IMR-90 (cell line): ENCODE data around the gene PLLP. TPM values are rescaled to one million over a fixed set of nuclear protein-coding genes. Genes with fewer than 3 reads are reported as not detected.

Experiments used
- ATAC-seq: fragments of 200-7000 bp; cut with Tn5 transposase; 2 replicates; pipeline ENCODE4 v1.9.1; 2020; ENCODE audit warnings: low read depth, mild to moderate bottlenecking, moderate library complexity
- BruUV-seq: library from RNA; stranded (reverse); fragments of 400-500 nt; replicated peaks from 2 replicates; lab custom pipeline; 2021; lab: Mats Ljungman, UMichigan
- CTCF ChIA-PET: fragments of 300-600 bp; formaldehyde crosslinking; extraction: SDS; loops from one replicate; lab custom pipeline; 2021; ENCODE audit warnings: antibody characterized with exemption; lab: Yijun Ruan, JAX
- POLR2A ChIA-PET: fragments of 300-600 bp; sonication (Branson Sonifier 250); formaldehyde crosslinking; loops from one replicate; lab custom pipeline; 2022; ENCODE audit warnings: antibody characterized with exemption; ENCODE audit not compliant: unreplicated experiment; lab: Charles Lee
- DNase-seq: peaks from one replicate; pipeline ENCODE4 v3.0.0; 2013
- H2AFZ ChIP-seq: replicated peaks from 2 replicates; pipeline ENCODE3; 2013; ENCODE audit warnings: low read length, mild to moderate bottlenecking; ENCODE audit not compliant: poor library complexity
- H2AK5ac ChIP-seq: 2 replicates; pipeline ENCODE4 v1.6.1; 2013; ENCODE audit warnings: low read depth, low read length, inconsistent platforms
- H2AK9ac ChIP-seq: replicated peaks from 2 replicates; pipeline ENCODE3; 2013; ENCODE audit warnings: mild to moderate bottlenecking, low read depth, low read length, moderate library complexity; ENCODE audit not compliant: poor library complexity
- H2BK120ac ChIP-seq: 2 replicates; pipeline ENCODE4 v1.6.1; 2013; ENCODE audit warnings: low read depth, low read length, inconsistent platforms
- H2BK15ac ChIP-seq: 3 replicates; pipeline ENCODE4 v1.6.1; 2013; ENCODE audit warnings: low read depth, low read length, inconsistent platforms
- H2BK20ac ChIP-seq: 2 replicates; pipeline ENCODE4 v1.6.1; 2013; ENCODE audit warnings: low read depth, mild to moderate bottlenecking, inconsistent platforms, low read length, moderate library complexity
- H2BK5ac ChIP-seq: 2 replicates; pipeline ENCODE4 v1.6.1; 2013; ENCODE audit warnings: mild to moderate bottlenecking, low read depth, low read length, inconsistent platforms; ENCODE audit not compliant: poor library complexity, severe bottlenecking
- H3K14ac ChIP-seq: replicated peaks from 2 replicates; pipeline ENCODE4 v1.6.1; 2013; ENCODE audit warnings: low read depth, low read length, inconsistent platforms
- H3K18ac ChIP-seq: 2 replicates; pipeline ENCODE4 v1.6.1; 2013; ENCODE audit warnings: low read depth, low read length, control low read depth
- H3K23ac ChIP-seq: 2 replicates; pipeline ENCODE4 v1.6.1; 2013; ENCODE audit warnings: low read depth, low read length, inconsistent platforms
- H3K27ac ChIP-seq: 2 replicates; pipeline ENCODE4 v1.5.1; 2013; ENCODE audit warnings: mild to moderate bottlenecking, control low read depth, low read length; ENCODE audit not compliant: insufficient read depth
- H3K27me3 ChIP-seq: 2 replicates; pipeline ENCODE4 v1.6.1; 2013; ENCODE audit warnings: low read length; ENCODE audit not compliant: control insufficient read depth, insufficient read depth
- H3K36me3 ChIP-seq: 2 replicates; pipeline ENCODE4 v1.6.1; 2013; ENCODE audit warnings: low read length, mixed read lengths; ENCODE audit not compliant: control insufficient read depth, insufficient read depth
- H3K4ac ChIP-seq: 2 replicates; pipeline ENCODE4 v1.6.1; 2013; ENCODE audit warnings: low read depth, low read length, inconsistent platforms
- H3K4me1 ChIP-seq: 2 replicates; pipeline ENCODE4 v1.6.1; 2013; ENCODE audit warnings: low read length, mixed read lengths; ENCODE audit not compliant: control insufficient read depth, insufficient read depth
- H3K4me2 ChIP-seq: 2 replicates; pipeline ENCODE4 v1.6.1; 2013; ENCODE audit warnings: low read depth, mild to moderate bottlenecking, control low read depth, low read length, moderate library complexity
- H3K4me3 ChIP-seq: 2 replicates; pipeline ENCODE4 v1.5.1; 2013; ENCODE audit warnings: low read depth, mild to moderate bottlenecking, control low read depth, low read length, moderate library complexity; ENCODE audit not compliant: insufficient read depth
- H3K56ac ChIP-seq: 2 replicates; pipeline ENCODE4 v1.6.1; 2013; ENCODE audit warnings: low read length, inconsistent platforms; ENCODE audit not compliant: insufficient read depth; ENCODE audit errors: extremely low read depth
- H3K79me1 ChIP-seq, 2 experiments: 2 replicates each; pipeline ENCODE4 v1.6.1; 2013; ENCODE audit warnings: low read length in 2 of 2, inconsistent platforms in 1 of 2, low read depth in 1 of 2
- H3K9ac ChIP-seq: 2 replicates; pipeline ENCODE4 v1.6.1; 2013; ENCODE audit warnings: low read depth, low read length, control low read depth
- H3K9me1 ChIP-seq: 2 replicates; pipeline ENCODE4 v1.6.1; 2013; ENCODE audit warnings: low read length, inconsistent platforms; ENCODE audit not compliant: insufficient read depth
- H3K9me3 ChIP-seq: 2 replicates; pipeline ENCODE4 v1.6.1; 2013; ENCODE audit warnings: low read length; ENCODE audit not compliant: control insufficient read depth, insufficient read depth
- H4K20me1 ChIP-seq: 2 replicates; pipeline ENCODE4 v1.6.1; 2013; ENCODE audit warnings: low read length, inconsistent platforms; ENCODE audit not compliant: insufficient read depth
- H4K5ac ChIP-seq: 2 replicates; pipeline ENCODE4 v1.6.1; 2013; ENCODE audit warnings: mild to moderate bottlenecking, low read depth, low read length, control low read depth
- H4K8ac ChIP-seq, 2 experiments: 2 replicates each; pipeline ENCODE4 v1.6.1; 2013; ENCODE audit warnings: low read depth in 2 of 2, low read length in 2 of 2, control low read depth in 1 of 2, inconsistent platforms in 1 of 2
- H4K91ac ChIP-seq: 2 replicates; pipeline ENCODE4 v1.6.1; 2013; ENCODE audit warnings: low read depth, low read length, inconsistent platforms; ENCODE audit not compliant: insufficient read depth
- CEBPB ChIP-seq: IDR thresholded peaks from 2 replicates; pipeline ENCODE4 v1.6.1; 2012; ENCODE audit warnings: low read depth, low read length, improper control_type of control experiment
- CHD1 ChIP-seq: IDR thresholded peaks from 2 replicates; pipeline ENCODE4 v1.6.1; 2012; ENCODE audit warnings: low read depth, low read length, improper control_type of control experiment
- MAZ ChIP-seq: IDR thresholded peaks from 2 replicates; pipeline ENCODE4 v1.6.1; 2012; ENCODE audit warnings: low read depth, mild to moderate bottlenecking, low read length, improper control_type of control experiment, moderate library complexity, borderline replicate concordance
- MXI1 ChIP-seq: IDR thresholded peaks from 2 replicates; pipeline ENCODE4 v1.6.1; 2012; ENCODE audit warnings: low read depth, mild to moderate bottlenecking, low read length, moderate library complexity, borderline replicate concordance
- RFX5 ChIP-seq: IDR thresholded peaks from 2 replicates; pipeline ENCODE4 v1.8.0; 2012; ENCODE audit warnings: low read depth, mild to moderate bottlenecking, low read length, moderate library complexity
- WGBS, 2 experiments: methylation state at CpG; one replicate each; pipeline versions ENCODE4 v1.1.5 to v1.1.7; 2013; ENCODE audit warnings: missing lambda C conversion rate in 2 of 2; ENCODE audit not compliant: insufficient read length in 1 of 2; ENCODE audit errors: extremely low coverage in 2 of 2; 5-methylcytosine and 5-hydroxymethylcytosine counted together
- dilution Hi-C: fragments of 300-500 bp; cut with HindIII; formaldehyde crosslinking; loops from one replicate; pipeline ENCODE4 v1.14.3; 2018; ENCODE audit warnings: low sequenced_read_pairs; ENCODE audit not compliant: unreplicated experiment
- in situ Hi-C: fragments of 300-500 bp; cut with MboI; formaldehyde crosslinking; loops from 3 replicates; pipeline ENCODE4 v1.14.3; 2019; ENCODE audit warnings: low sequenced_read_pairs, inconsistent platforms, mixed read lengths
- intact Hi-C: fragments of 100-400 bp; cut with micrococcal nuclease; formaldehyde crosslinking; loops from 2 replicates; pipeline ENCODE4 v1.10.0; 2022
- polyA plus RNA-seq, 3 experiments: library from polyadenylated mRNA; depleted of rRNA; stranded (reverse); fragments of >200 nt; gene quantifications; 2 replicates each; pipeline ENCODE4 v1.2.3, GENCODE V29; 2012; ENCODE audit warnings: low replicate concordance in 1 of 3
- total RNA-seq: library from RNA; depleted of rRNA; stranded (reverse); fragments of >200 nt; gene quantifications from 2 replicates; pipeline ENCODE4 v1.2.3, GENCODE V29; 2012

The PLLP gene
- total and polyA plus RNA-seq, 2 of the 4 experiments (the other 2 are of a cell fraction), result 0.05 TPM; not detected in 1

GRCh38 chr16:57266531-57267260 lies 17.8 kb downstream of the PLLP start:
- H3K4me1 ChIP-seq, result no peaks in the 10 kb centered on the region
- WGBS, 2 experiments, result 51% methylated on average over 3 of the region's 6 CpGs; no CpG with 5 or more reads in 1 of the 2 experiments
- intact Hi-C loops, result no loop called here
- no peak overlapping the region for H3K23ac ChIP-seq
- H2BK15ac ChIP-seq, result no peak overlapping the region
- no peak for ATAC-seq
- H3K56ac ChIP-seq, result no peak overlapping the region
- H4K5ac ChIP-seq, result no peak overlapping the region
- DNase-seq, result no peak
- BruUV-seq, result no TSS peak
- no peak overlapping the region for H3K4ac ChIP-seq
- no peak overlapping the region for H4K91ac ChIP-seq
- CTCF ChIA-PET, result interaction anchor here (0.6 kb wide), 1 partner anchor 17 kb away, joined by 3 read pairs; no protein-coding TSS in a partner anchor
- H3K18ac ChIP-seq, result no peak overlapping the region
- no peaks in the 10 kb centered on the region for H3K9me3 ChIP-seq
- H3K9me1 ChIP-seq, result no peaks in the 10 kb centered on the region; the same call in 1 of the 2 replicates
- H2BK120ac ChIP-seq, result no peak overlapping the region
- no peak for TF ChIP-seq MXI1
- no peak for TF ChIP-seq CEBPB
- TF ChIP-seq CHD1, result no peak
- no peak for TF ChIP-seq MAZ
- no peak for TF ChIP-seq RFX5
- peak overlapping the region; percentile 16 for H2AFZ ChIP-seq
- no peak overlapping the region for H3K14ac ChIP-seq
- no peak overlapping the region for H3K4me3 ChIP-seq
- in situ Hi-C loops, result no loop called here
- no peak overlapping the region for H3K4me2 ChIP-seq
- no peaks in the 10 kb centered on the region for H4K20me1 ChIP-seq
- POLR2A ChIA-PET, result interaction anchor here (0.7 kb wide), 1 partner anchor 23 kb away, joined by 4 read pairs; no protein-coding TSS in a partner anchor
- dilution Hi-C loops, result no loop called here
- no peaks in the 10 kb centered on the region for H3K36me3 ChIP-seq
- H3K27me3 ChIP-seq, result peaks cover 11% of the 10 kb centered on the region; the same call in 1 of the 2 replicates
- H2BK20ac ChIP-seq, result no peak overlapping the region
- no peaks in the 10 kb centered on the region for H3K79me1 ChIP-seq
- H2AK5ac ChIP-seq, result no peak overlapping the region
- H3K9ac ChIP-seq, result no peak overlapping the region
- no peak overlapping the region for H4K8ac ChIP-seq
- no peak overlapping the region for H3K27ac ChIP-seq
- H2AK9ac ChIP-seq, result no peak overlapping the region
- no peak overlapping the region for H2BK5ac ChIP-seq
